ENCODE measurements around the gene MRTFA.

Gene MRTFA

GRCh38 chr22:40411506-40411861, 225.0 kb downstream of the MRTFA start:
- H3K79me2 ChIP-seq (ENCODE audit: control insufficient read depth, insufficient read depth, low read length, unreplicated experiment): no peaks in the 10 kb centered on the region
- H3K36me3 ChIP-seq (ENCODE audit: insufficient read depth, low read length): no peaks in the 10 kb centered on the region
- no peaks in the 10 kb centered on the region for H3K4me1 ChIP-seq (ENCODE audit: control insufficient read depth, insufficient read depth, low read length, unreplicated experiment)
- H2AFZ ChIP-seq (ENCODE audit: low read length, unreplicated experiment): no peak overlapping the region
- no peak overlapping the region for H3K27ac ChIP-seq (ENCODE audit: low read depth, low read length)
- no peak overlapping the region for H3K4me3 ChIP-seq (ENCODE audit: low read depth, low read length)
- H3K27me3 ChIP-seq (ENCODE audit: insufficient read depth, low read length): no peaks in the 10 kb centered on the region

- Histone ChIP-seq H3K36me3 (ENCODE audit: insufficient read depth, low read length) (no peaks in the 10 kb centered on the region), H3K4me1 (ENCODE audit: control insufficient read depth, insufficient read depth, low read length, unreplicated experiment) (no peaks in the 10 kb centered on the region), H3K4me3 (ENCODE audit: low read depth, low read length) (no peak overlapping the region), H3K27me3 (ENCODE audit: insufficient read depth, low read length) (no peaks in the 10 kb centered on the region), H2AFZ (ENCODE audit: low read length, unreplicated experiment) (no peak overlapping the region), H3K27ac (ENCODE audit: low read depth, low read length) (no peak overlapping the region), H3K79me2 (ENCODE audit: control insufficient read depth, insufficient read depth, low read length, unreplicated experiment) (no peaks in the 10 kb centered on the region)
Measured at GRCh38 chr22:40410731-40411505, 225.6 kb downstream of the MRTFA start.

GRCh38 chr22:40410272-40410671, 226.2 kb downstream of the MRTFA start:
- H3K4me1 ChIP-seq (ENCODE audit: control insufficient read depth, insufficient read depth, low read length, unreplicated experiment): no peaks in the 10 kb centered on the region
- H3K27ac ChIP-seq (ENCODE audit: low read depth, low read length): no peak overlapping the region
- no peak overlapping the region for H3K4me3 ChIP-seq (ENCODE audit: low read depth, low read length)
- H3K36me3 ChIP-seq (ENCODE audit: insufficient read depth, low read length): no peaks in the 10 kb centered on the region
- H2AFZ ChIP-seq (ENCODE audit: low read length, unreplicated experiment): no peak overlapping the region
- no peaks in the 10 kb centered on the region for H3K27me3 ChIP-seq (ENCODE audit: insufficient read depth, low read length)
- H3K79me2 ChIP-seq (ENCODE audit: control insufficient read depth, insufficient read depth, low read length, unreplicated experiment): no peaks in the 10 kb centered on the region

GRCh38 chr22:40409613-40410113, 226.9 kb downstream of the MRTFA start:
- H3K27ac ChIP-seq (ENCODE audit: low read depth, low read length): no peak overlapping the region
- no peaks in the 10 kb centered on the region for H3K36me3 ChIP-seq (ENCODE audit: insufficient read depth, low read length)

GRCh38 chr22:40408718-40409612, 227.6 kb downstream of the MRTFA start:
- no peaks in the 10 kb centered on the region for H3K79me2 ChIP-seq (ENCODE audit: control insufficient read depth, insufficient read depth, low read length, unreplicated experiment)
- H3K36me3 ChIP-seq (ENCODE audit: insufficient read depth, low read length): no peaks in the 10 kb centered on the region
- H3K4me1 ChIP-seq (ENCODE audit: control insufficient read depth, insufficient read depth, low read length, unreplicated experiment): no peaks in the 10 kb centered on the region
- no peak overlapping the region for H3K27ac ChIP-seq (ENCODE audit: low read depth, low read length)
- H3K4me3 ChIP-seq (ENCODE audit: low read depth, low read length): no peak overlapping the region
- no peaks in the 10 kb centered on the region for H3K27me3 ChIP-seq (ENCODE audit: insufficient read depth, low read length)
- H2AFZ ChIP-seq (ENCODE audit: low read length, unreplicated experiment): no peak overlapping the region

More at GRCh38 chr22:40409613-40410113, 226.9 kb downstream of the MRTFA start:
- Histone ChIP-seq H3K4me3 (ENCODE audit: low read depth, low read length) (no peak overlapping the region), H3K79me2 (ENCODE audit: control insufficient read depth, insufficient read depth, low read length, unreplicated experiment) (no peaks in the 10 kb centered on the region), H3K27me3 (ENCODE audit: insufficient read depth, low read length) (no peaks in the 10 kb centered on the region), H2AFZ (ENCODE audit: low read length, unreplicated experiment) (no peak overlapping the region), H3K4me1 (ENCODE audit: control insufficient read depth, insufficient read depth, low read length, unreplicated experiment) (no peaks in the 10 kb centered on the region)

- no peaks in the 10 kb centered on the region for H3K27me3 ChIP-seq (ENCODE audit: insufficient read depth, low read length)
- H3K36me3 ChIP-seq (ENCODE audit: insufficient read depth, low read length): no peaks in the 10 kb centered on the region
- no peak overlapping the region for H3K27ac ChIP-seq (ENCODE audit: low read depth, low read length)
- H3K79me2 ChIP-seq (ENCODE audit: control insufficient read depth, insufficient read depth, low read length, unreplicated experiment): no peaks in the 10 kb centered on the region
- no peak overlapping the region for H2AFZ ChIP-seq (ENCODE audit: low read length, unreplicated experiment)
- H3K4me1 ChIP-seq (ENCODE audit: control insufficient read depth, insufficient read depth, low read length, unreplicated experiment): no peaks in the 10 kb centered on the region
- no peak overlapping the region for H3K4me3 ChIP-seq (ENCODE audit: low read depth, low read length)
Measured at GRCh38 chr22:40407831-40408717, 228.4 kb downstream of the MRTFA start.

GRCh38 chr22:40407021-40407761, 229.3 kb downstream of the MRTFA start:
- Histone ChIP-seq H3K27ac (ENCODE audit: low read depth, low read length) (no peak overlapping the region), H2AFZ (ENCODE audit: low read length, unreplicated experiment) (no peak overlapping the region), H3K4me1 (ENCODE audit: control insufficient read depth, insufficient read depth, low read length, unreplicated experiment) (no peaks in the 10 kb centered on the region), H3K36me3 (ENCODE audit: insufficient read depth, low read length) (no peaks in the 10 kb centered on the region), H3K79me2 (ENCODE audit: control insufficient read depth, insufficient read depth, low read length, unreplicated experiment) (no peaks in the 10 kb centered on the region), H3K27me3 (ENCODE audit: insufficient read depth, low read length) (no peaks in the 10 kb centered on the region), H3K4me3 (ENCODE audit: low read depth, low read length) (no peak overlapping the region)

GRCh38 chr22:40406063-40406890, 230.2 kb downstream of the MRTFA start:
- Histone ChIP-seq H3K79me2 (ENCODE audit: control insufficient read depth, insufficient read depth, low read length, unreplicated experiment) (no peaks in the 10 kb centered on the region), H3K27me3 (ENCODE audit: insufficient read depth, low read length) (no peaks in the 10 kb centered on the region), H3K4me1 (ENCODE audit: control insufficient read depth, insufficient read depth, low read length, unreplicated experiment) (no peaks in the 10 kb centered on the region), H3K27ac (ENCODE audit: low read depth, low read length) (no peak overlapping the region), H3K4me3 (ENCODE audit: low read depth, low read length) (no peak overlapping the region), H3K36me3 (ENCODE audit: insufficient read depth, low read length) (no peaks in the 10 kb centered on the region), H2AFZ (ENCODE audit: low read length, unreplicated experiment) (no peak overlapping the region)

- H3K4me1 ChIP-seq (ENCODE audit: control insufficient read depth, insufficient read depth, low read length, unreplicated experiment): no peaks in the 10 kb centered on the region
- H2AFZ ChIP-seq (ENCODE audit: low read length, unreplicated experiment): no peak overlapping the region
- H3K79me2 ChIP-seq (ENCODE audit: control insufficient read depth, insufficient read depth, low read length, unreplicated experiment): no peaks in the 10 kb centered on the region
- no peaks in the 10 kb centered on the region for H3K36me3 ChIP-seq (ENCODE audit: insufficient read depth, low read length)
- no peaks in the 10 kb centered on the region for H3K27me3 ChIP-seq (ENCODE audit: insufficient read depth, low read length)
- no peak overlapping the region for H3K4me3 ChIP-seq (ENCODE audit: low read depth, low read length)
- H3K27ac ChIP-seq (ENCODE audit: low read depth, low read length): no peak overlapping the region
Measured at GRCh38 chr22:40405178-40406062, 231.1 kb downstream of the MRTFA start.

All from ACC112 (cell line).